Effector memory CD8-positive, alpha-beta T cell (primary cell): ENCODE results near the gene AUTS2.

ENCODE experiments used
- ATAC-seq: fragments of 150-1000 bp; cut with Tn5 transposase; replicated peaks from 2 replicates; pipeline ENCODE4 v1.10.0; 2021; ENCODE audit warnings: mild to moderate bottlenecking, moderate library complexity
- DNase-seq, 3 experiments: peaks; one replicate each; pipeline ENCODE4 v3.0.0; 2021
- H3K27ac Mint-ChIP-seq, 2 donors: one replicate each; pipeline ENCODE4 v1.8.0; 2022; ENCODE audit warnings: mild to moderate bottlenecking in 2 of 2, mixed read lengths in 2 of 2, moderate library complexity in 2 of 2
- H3K27me3 Mint-ChIP-seq, 2 donors: one replicate each; pipeline ENCODE4 v1.8.0; 2022; ENCODE audit warnings: mixed read lengths in 2 of 2
- H3K36me3 Mint-ChIP-seq: one replicate; pipeline ENCODE4 v1.8.0; 2022; ENCODE audit warnings: mild to moderate bottlenecking, moderate library complexity, mixed read lengths; ENCODE audit not compliant: insufficient read depth
- H3K4me1 Mint-ChIP-seq, 2 donors: one replicate each; pipeline ENCODE4 v1.8.0; 2022; ENCODE audit warnings: low read depth in 2 of 2, mixed read lengths in 2 of 2
- H3K4me3 Mint-ChIP-seq, 2 donors: one replicate each; pipeline ENCODE4 v1.8.0; 2022; ENCODE audit warnings: mild to moderate bottlenecking in 2 of 2, mixed read lengths in 2 of 2, moderate library complexity in 2 of 2
- H3K9me3 Mint-ChIP-seq, 2 donors: one replicate each; pipeline ENCODE4 v1.8.0; 2022; ENCODE audit warnings: mixed read lengths in 2 of 2

AUTS2 gene

GRCh38 chr7:70770154-70770553 is 1171.9 kb downstream of the AUTS2 start:
- H3K4me1 Mint-ChIP-seq, result peaks cover 5 to 9% of the 10 kb centered on the region in 2 donors
- no peak overlapping the region for H3K27ac Mint-ChIP-seq
- H3K9me3 Mint-ChIP-seq, result no peaks in the 10 kb centered on the region
- peaks cover 76% of the 10 kb centered on the region for H3K36me3 Mint-ChIP-seq
- DNase-seq (no peak), ATAC-seq (no peak)
- no peaks in the 10 kb centered on the region for H3K27me3 Mint-ChIP-seq
- H3K4me3 Mint-ChIP-seq, result no peak overlapping the region

GRCh38 chr7:70771451-70771850 is 1173.2 kb downstream of the AUTS2 start:
- H3K36me3 Mint-ChIP-seq, result peaks cover 68% of the 10 kb centered on the region
- DNase-seq (no peak), ATAC-seq (no peak)
- H3K27me3 Mint-ChIP-seq, result no peaks in the 10 kb centered on the region
- H3K27ac Mint-ChIP-seq, result peak overlapping the region in 1 of 2 donors; percentile 84
- peaks cover 14 to 22% of the 10 kb centered on the region in 2 donors for H3K4me1 Mint-ChIP-seq
- no peaks in the 10 kb centered on the region for H3K9me3 Mint-ChIP-seq
- no peak overlapping the region for H3K4me3 Mint-ChIP-seq

GRCh38 chr7:70772891-70773290 is 1174.6 kb downstream of the AUTS2 start:
- H3K4me1 Mint-ChIP-seq, result peaks cover 24 to 29% of the 10 kb centered on the region in 2 donors
- ATAC-seq (no peak), DNase-seq (no peak)
- H3K27ac Mint-ChIP-seq, result peak overlapping the region in 1 of 2 donors; percentile 26
- H3K9me3 Mint-ChIP-seq, result no peaks in the 10 kb centered on the region
- peaks cover 71% of the 10 kb centered on the region for H3K36me3 Mint-ChIP-seq
- no peak overlapping the region for H3K4me3 Mint-ChIP-seq
- H3K27me3 Mint-ChIP-seq, result no peaks in the 10 kb centered on the region

DNA sequence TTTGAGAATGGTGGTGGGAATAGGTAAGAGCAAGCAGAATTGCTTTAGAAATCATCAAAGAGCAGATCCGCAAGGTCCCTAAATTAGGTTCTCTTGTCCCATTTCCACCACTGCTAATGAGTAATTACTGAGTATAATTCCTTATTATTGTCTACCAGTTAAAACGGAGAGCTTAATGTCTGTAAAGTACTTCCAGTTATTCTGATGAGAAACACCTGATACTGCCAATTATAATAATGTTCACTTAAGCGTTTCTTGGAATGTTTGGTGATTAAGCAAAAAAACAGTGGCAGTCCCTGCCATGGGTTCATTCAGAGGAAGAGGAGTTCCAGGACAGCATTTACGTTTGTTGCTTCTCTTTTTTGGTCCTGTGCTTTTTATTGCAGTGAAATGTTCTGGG is 1175.1 kb downstream of the AUTS2 start:
- Mint-ChIP-seq H3K36me3 (peaks cover 72% of the 10 kb centered on the region), H3K9me3 (no peaks in the 10 kb centered on the region), H3K27ac (peak overlapping the region; percentile 4 to 26), H3K4me3 (no peak overlapping the region), H3K27me3 (no peaks in the 10 kb centered on the region), H3K4me1 (peaks cover 27 to 32% of the 10 kb centered on the region in 2 donors)
- DNase-seq, result no peak
- ATAC-seq, result no peak

GRCh38 chr7:70774950-70775527 is 1176.8 kb downstream of the AUTS2 start:
- Mint-ChIP-seq H3K36me3 (peaks cover 66% of the 10 kb centered on the region), H3K9me3 (no peaks in the 10 kb centered on the region), H3K4me1 (peaks cover 40% of the 10 kb centered on the region in 2 donors), H3K27me3 (no peaks in the 10 kb centered on the region), H3K27ac (peak overlapping the region; percentile 76 to 93), H3K4me3 (no peak overlapping the region)
- ATAC-seq (no peak), DNase-seq (no peak)

GRCh38 chr7:70775570-70776156 is 1177.4 kb downstream of the AUTS2 start:
- H3K9me3 Mint-ChIP-seq, result no peaks in the 10 kb centered on the region
- ATAC-seq (peak; percentile 57), DNase-seq (no peak)
- peaks cover 69% of the 10 kb centered on the region for H3K36me3 Mint-ChIP-seq
- H3K27ac Mint-ChIP-seq, result peak overlapping the region; percentile 76 to 93
- H3K4me1 Mint-ChIP-seq, result peaks cover 40 to 42% of the 10 kb centered on the region in 2 donors
- H3K27me3 Mint-ChIP-seq, result no peaks in the 10 kb centered on the region
- no peak overlapping the region for H3K4me3 Mint-ChIP-seq

GRCh38 chr7:70776627-70777101 is 1178.4 kb downstream of the AUTS2 start:
- peak in 1 of 3 experiments; percentile 15 for DNase-seq
- Mint-ChIP-seq H3K4me3 (peak overlapping the region in 1 of 2 donors; percentile 38), H3K27ac (peak overlapping the region; percentile 76 to 93), H3K36me3 (peaks cover 68% of the 10 kb centered on the region), H3K27me3 (no peaks in the 10 kb centered on the region), H3K9me3 (no peaks in the 10 kb centered on the region), H3K4me1 (peaks cover 40 to 42% of the 10 kb centered on the region in 2 donors)
- ATAC-seq, result peak; percentile 62

GRCh38 chr7:70777251-70777650 is 1179.0 kb downstream of the AUTS2 start:
- Mint-ChIP-seq H3K4me1 (peaks cover 36 to 40% of the 10 kb centered on the region in 2 donors), H3K36me3 (peaks cover 68% of the 10 kb centered on the region), H3K4me3 (peak overlapping the region in 1 of 2 donors; percentile 38), H3K27ac (peak overlapping the region; percentile 76 to 93), H3K9me3 (no peaks in the 10 kb centered on the region), H3K27me3 (no peaks in the 10 kb centered on the region)
- ATAC-seq, result no peak
- no peak for DNase-seq

GRCh38 chr7:70778585-70778984 is 1180.3 kb downstream of the AUTS2 start:
- DNase-seq (no peak), ATAC-seq (peak; percentile 64)
- Mint-ChIP-seq H3K9me3 (no peaks in the 10 kb centered on the region), H3K36me3 (peaks cover 66% of the 10 kb centered on the region), H3K27ac (peak overlapping the region; percentile 76 to 93), H3K27me3 (no peaks in the 10 kb centered on the region), H3K4me3 (peak overlapping the region in 1 of 2 donors; percentile 75), H3K4me1 (peaks cover 30 to 40% of the 10 kb centered on the region in 2 donors)

DNA sequence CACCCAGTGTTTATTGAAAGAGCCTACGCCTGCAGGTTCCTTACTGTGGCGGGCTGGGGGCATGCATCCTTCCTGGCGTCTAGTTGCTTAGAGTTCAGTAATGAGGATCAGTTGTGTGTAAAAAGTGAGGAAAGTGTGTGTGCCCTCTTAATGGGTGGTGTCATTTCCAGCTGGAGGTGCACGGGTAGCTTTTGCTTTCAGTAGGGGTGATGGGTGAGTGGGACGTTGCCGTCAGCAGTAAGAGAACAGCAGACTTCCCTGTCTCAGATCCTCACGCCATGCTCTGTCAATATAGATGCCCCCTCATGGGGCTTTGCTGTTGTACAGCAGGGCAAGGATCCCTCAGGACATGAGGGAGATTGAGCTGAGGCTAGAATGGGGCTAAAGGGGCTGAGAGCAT is 1181.0 kb downstream of the AUTS2 start:
- H3K4me1 Mint-ChIP-seq, result peaks cover 30 to 38% of the 10 kb centered on the region in 2 donors
- H3K27ac Mint-ChIP-seq, result peak overlapping the region; percentile 76 to 93
- no peaks in the 10 kb centered on the region for H3K9me3 Mint-ChIP-seq
- peak overlapping the region; percentile 50 to 75 for H3K4me3 Mint-ChIP-seq
- ATAC-seq (peak; percentile 56), DNase-seq (peak in 1 of 3 experiments; percentile 11)
- H3K36me3 Mint-ChIP-seq, result peaks cover 65% of the 10 kb centered on the region
- no peaks in the 10 kb centered on the region for H3K27me3 Mint-ChIP-seq

DNA sequence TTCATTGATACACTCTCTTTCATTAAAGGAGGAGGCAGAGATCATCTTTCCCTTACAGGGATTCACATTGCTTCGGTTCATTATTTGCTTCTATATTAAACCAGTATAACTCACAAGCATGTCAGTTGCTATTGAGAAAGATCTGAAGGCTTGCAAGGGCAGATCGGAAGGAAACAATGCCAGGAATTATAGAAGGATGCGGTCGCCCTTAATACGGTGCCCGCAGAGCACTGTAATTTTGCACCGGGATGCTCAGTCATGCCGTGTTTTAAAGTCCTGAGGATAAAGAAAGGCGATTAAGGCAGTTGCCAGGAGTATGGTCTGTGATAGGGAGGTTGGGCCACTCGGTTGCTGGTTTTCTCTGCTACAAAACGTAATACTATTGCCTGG is 1183.6 kb downstream of the AUTS2 start:
- H3K9me3 Mint-ChIP-seq, result no peaks in the 10 kb centered on the region
- H3K4me3 Mint-ChIP-seq, result no peak overlapping the region
- H3K36me3 Mint-ChIP-seq, result peaks cover 82% of the 10 kb centered on the region
- peak overlapping the region in 1 of 2 donors; percentile 61 for H3K27ac Mint-ChIP-seq
- no peak for ATAC-seq
- H3K4me1 Mint-ChIP-seq, result peaks cover 13 to 33% of the 10 kb centered on the region in 2 donors
- no peaks in the 10 kb centered on the region for H3K27me3 Mint-ChIP-seq
- no peak for DNase-seq

- DNase-seq (no peak), ATAC-seq (no peak)
- Mint-ChIP-seq H3K27me3 (no peaks in the 10 kb centered on the region), H3K36me3 (peaks cover 83% of the 10 kb centered on the region), H3K4me1 (peaks cover 11 to 37% of the 10 kb centered on the region in 2 donors), H3K9me3 (no peaks in the 10 kb centered on the region), H3K27ac (no peak overlapping the region), H3K4me3 (no peak overlapping the region)
Observed at GRCh38 chr7:70782796-70783195, 1184.5 kb downstream of the AUTS2 start.

- H3K9me3 Mint-ChIP-seq, result no peaks in the 10 kb centered on the region
- peak overlapping the region in 1 of 2 donors; percentile 96 for H3K27ac Mint-ChIP-seq
- H3K27me3 Mint-ChIP-seq, result no peaks in the 10 kb centered on the region
- H3K36me3 Mint-ChIP-seq, result peaks cover 83% of the 10 kb centered on the region
- no peak overlapping the region for H3K4me3 Mint-ChIP-seq
- ATAC-seq (no peak), DNase-seq (no peak)
- peaks cover 0 to 26% of the 10 kb centered on the region in 2 donors for H3K4me1 Mint-ChIP-seq
Observed at GRCh38 chr7:70785427-70785826, 1187.2 kb downstream of the AUTS2 start.

DNA sequence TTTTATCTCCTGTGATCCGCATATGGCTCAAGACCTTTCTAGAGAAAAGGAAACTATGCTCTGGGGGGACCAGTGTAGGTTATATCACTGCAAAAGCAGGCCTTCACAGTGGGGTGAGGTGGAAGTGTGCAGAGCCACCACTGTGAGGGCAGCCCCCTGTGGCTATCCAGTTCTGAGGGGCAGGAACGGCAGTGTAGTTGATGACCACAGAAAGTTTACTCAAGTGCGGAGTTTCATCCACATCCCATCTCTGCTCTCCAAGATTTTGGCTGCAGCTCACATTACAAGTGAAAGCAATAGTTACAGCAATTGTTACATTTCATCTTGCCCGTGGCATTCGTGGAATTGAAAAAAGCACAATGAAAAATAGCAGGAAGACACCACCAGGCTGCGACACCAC is 1187.8 kb downstream of the AUTS2 start:
- H3K4me1 Mint-ChIP-seq, result peaks cover 0 to 26% of the 10 kb centered on the region in 2 donors
- DNase-seq (no peak), ATAC-seq (no peak)
- peak overlapping the region; percentile 79 to 96 for H3K27ac Mint-ChIP-seq
- no peaks in the 10 kb centered on the region for H3K9me3 Mint-ChIP-seq
- H3K4me3 Mint-ChIP-seq, result peak overlapping the region in 1 of 2 donors; percentile 80
- H3K36me3 Mint-ChIP-seq, result peaks cover 85% of the 10 kb centered on the region
- H3K27me3 Mint-ChIP-seq, result no peaks in the 10 kb centered on the region
